A673 (cell line): Measurements from ENCODE around the gene SDCCAG8.

Source experiments
- EZH2 ChIP-seq: fragments of 200-600 bp; sonication (generic); IDR thresholded peaks from 2 replicates; pipeline ENCODE4 v1.6.1; 2017; ENCODE audit warnings: borderline replicate concordance, low read depth, mild to moderate bottlenecking, mixed read lengths, antibody characterized with exemption, low read length; ENCODE audit not compliant: poor library complexity, severe bottlenecking
- TF ChIP-seq, protein P1 (sequence below): fragments of 300-800, 200-600 bp; sonication (generic); conservative IDR thresholded peaks from 2 replicates; pipeline ENCODE4 v1.5.1; 2017; ENCODE audit warnings: low read depth, mild to moderate bottlenecking, antibody characterized with exemption, low read length, moderate library complexity, mixed read lengths

DNA sequence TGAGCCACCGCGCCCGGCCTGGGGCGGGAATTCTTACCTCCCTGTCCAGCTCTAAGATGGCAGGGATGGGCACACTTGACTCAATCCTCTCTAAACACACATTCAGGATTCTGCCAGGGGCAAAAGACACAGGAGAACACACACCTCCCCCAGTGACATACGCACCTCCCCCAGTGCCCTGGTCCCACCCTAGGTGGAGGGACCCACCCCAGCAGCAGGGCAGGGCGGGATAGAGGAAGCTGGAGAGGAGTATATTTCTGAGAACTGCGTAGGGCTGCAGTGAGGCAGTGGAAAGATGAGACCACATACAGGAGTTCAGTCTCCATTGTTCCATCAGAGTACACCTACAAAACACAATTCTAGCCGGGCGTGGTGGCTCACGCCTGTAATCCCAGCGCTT lies 92.5 kb downstream of the SDCCAG8 start:
- TF ChIP-seq, protein P1, sequence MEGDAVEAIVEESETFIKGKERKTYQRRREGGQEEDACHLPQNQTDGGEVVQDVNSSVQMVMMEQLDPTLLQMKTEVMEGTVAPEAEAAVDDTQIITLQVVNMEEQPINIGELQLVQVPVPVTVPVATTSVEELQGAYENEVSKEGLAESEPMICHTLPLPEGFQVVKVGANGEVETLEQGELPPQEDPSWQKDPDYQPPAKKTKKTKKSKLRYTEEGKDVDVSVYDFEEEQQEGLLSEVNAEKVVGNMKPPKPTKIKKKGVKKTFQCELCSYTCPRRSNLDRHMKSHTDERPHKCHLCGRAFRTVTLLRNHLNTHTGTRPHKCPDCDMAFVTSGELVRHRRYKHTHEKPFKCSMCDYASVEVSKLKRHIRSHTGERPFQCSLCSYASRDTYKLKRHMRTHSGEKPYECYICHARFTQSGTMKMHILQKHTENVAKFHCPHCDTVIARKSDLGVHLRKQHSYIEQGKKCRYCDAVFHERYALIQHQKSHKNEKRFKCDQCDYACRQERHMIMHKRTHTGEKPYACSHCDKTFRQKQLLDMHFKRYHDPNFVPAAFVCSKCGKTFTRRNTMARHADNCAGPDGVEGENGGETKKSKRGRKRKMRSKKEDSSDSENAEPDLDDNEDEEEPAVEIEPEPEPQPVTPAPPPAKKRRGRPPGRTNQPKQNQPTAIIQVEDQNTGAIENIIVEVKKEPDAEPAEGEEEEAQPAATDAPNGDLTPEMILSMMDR = no peak
- no peak for TF ChIP-seq EZH2
